GM12874 (cell line): ENCODE data around the gene ARID5A.

Experiments
- CTCF ChIP-seq: IDR thresholded peaks from 2 replicates; pipeline ENCODE4 v1.5.1; 2011; ENCODE audit warnings: low read depth, mild to moderate bottlenecking, control low read depth, low read length, moderate library complexity; ENCODE audit not compliant: insufficient read depth

ARID5A gene

GRCh38 chr2:96503637-96504243, 32.8 kb upstream of the ARID5A start:
- no peak for TF ChIP-seq CTCF

DNA sequence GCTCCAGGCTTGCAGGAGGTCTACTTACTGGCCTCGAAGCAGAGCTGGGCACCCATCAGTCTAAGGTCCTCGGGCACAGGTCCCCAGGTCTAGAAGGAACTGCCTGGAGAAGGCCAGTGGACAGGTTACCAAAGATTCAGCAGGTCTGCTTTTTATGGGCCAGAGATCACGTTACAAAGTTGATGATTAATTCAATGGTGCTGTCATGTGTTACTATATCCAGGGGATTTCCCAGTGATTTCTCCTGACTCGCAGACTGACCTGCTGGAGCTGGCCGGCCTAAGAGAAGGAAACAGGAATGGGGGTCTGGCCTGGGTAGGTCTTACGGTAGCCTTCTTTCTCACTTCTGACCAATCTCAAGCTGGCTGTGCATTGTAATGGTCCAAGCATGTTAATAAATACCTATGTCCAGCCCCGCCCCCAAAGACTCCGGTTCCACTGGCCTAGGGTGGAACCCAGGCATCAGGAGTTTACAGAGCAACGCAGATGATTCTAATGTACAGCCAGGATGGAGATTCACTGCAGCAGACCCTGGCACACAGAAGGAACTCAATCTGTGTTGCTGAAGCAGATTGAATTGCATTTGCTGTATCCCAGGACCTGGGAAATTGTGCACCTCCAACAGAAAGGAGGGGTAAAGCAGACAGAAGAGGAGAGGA, 31.2 kb upstream of the ARID5A start, which contains the start of gene NEURL3:
NEURL3 (minus strand) TSS at position 127 of the 659 bp plus-strand sequence; CDS start at position 56, 71 bp downstream.
- TF ChIP-seq CTCF: no peak

DNA sequence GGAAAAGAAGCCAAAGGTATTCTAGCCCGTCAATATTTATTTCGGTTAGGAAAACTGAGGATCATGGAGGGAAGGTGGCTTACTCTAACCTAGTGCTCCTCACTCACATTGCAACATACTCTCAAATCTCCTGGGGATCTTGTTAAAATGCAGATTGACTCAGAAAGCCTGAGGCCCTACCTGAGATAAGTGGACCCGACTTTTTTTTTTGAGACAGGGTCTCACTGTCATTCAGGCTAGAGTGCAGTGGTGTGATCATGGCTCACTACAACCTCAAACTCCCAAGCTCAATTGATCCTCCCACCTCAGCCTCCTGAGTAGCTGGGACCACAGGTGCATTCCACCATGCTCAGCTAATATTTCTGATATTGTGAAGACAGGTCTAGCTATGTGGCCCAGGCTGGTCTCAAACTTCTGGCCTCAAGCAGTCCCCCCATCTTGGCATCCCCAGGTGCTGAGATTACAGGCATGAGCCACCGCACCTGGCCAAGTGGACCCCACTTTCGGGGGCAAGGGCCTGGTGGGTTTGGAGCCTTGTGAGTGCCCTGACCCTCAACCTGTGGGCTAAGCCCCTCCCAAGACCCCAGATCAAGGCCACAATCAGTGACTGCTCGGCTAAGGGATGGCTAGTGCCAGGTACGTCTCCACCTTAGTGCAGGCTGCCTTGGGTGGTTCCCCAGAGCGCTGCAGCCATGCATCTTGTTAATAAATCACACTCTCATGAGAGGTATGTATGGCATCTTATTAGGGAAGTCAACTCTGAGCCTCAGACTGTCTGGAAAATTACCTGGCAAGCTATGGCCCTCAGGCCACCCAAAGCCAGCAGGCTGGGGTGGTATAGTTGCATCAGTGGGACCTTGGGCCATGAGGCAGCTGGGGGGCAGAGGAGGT, 30.3 kb upstream of the ARID5A start:
- TF ChIP-seq CTCF: no peak

GRCh38 chr2:96506907-96507240, 29.7 kb upstream of the ARID5A start:
- no peak for TF ChIP-seq CTCF

- peak; percentile 98 for TF ChIP-seq CTCF
Observed at GRCh38 chr2:96507957-96508520, 28.5 kb upstream of the ARID5A start.

GRCh38 chr2:96508521-96509113, 27.9 kb upstream of the ARID5A start:
- no peak for TF ChIP-seq CTCF
